ENCODE results near the gene BOLL. TPM values are rescaled to one million over a fixed set of nuclear protein-coding genes. Genes with fewer than 3 reads are reported as not detected.
A peak's percentile ranks its signal among the peaks of the same experiment; 100 is the strongest.
"Not testable (repeated sequence)": the region's sequence is repeated elsewhere in the genome, so short reads cannot be mapped to it uniquely, and the experiment has no call there.

The BOLL gene
- total and polyA plus RNA-seq, 3 experiments from 2014 or later = not detected

DNA sequence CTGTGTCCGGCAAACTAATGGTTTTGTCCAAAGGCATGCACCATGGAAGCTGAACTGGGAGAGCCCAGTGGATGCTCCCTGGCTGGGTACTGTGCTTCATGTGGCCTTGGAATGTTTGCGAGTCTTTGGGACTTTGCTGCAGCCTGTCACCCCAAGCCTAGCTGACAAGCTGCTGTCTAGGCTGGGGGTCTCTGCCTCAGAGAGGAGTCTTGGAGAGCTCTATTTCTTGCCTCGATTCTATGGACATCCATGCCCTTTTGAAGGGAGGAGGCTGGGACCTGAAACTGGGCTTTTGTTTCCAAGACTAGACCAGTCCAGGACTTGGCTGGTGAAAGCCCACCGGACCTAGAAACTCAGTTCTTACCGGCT is 78.3 kb downstream of the BOLL start:
- H3K4me1 ChIP-seq (ENCODE audit: insufficient read depth, low read length) = peaks cover 40% of the 10 kb centered on the region
- no peak for DNase-seq
- no peaks in the 10 kb centered on the region for H3K27me3 ChIP-seq (ENCODE audit: insufficient read depth, low read length, poor library complexity, severe bottlenecking)
- no peaks in the 10 kb centered on the region for H3K9me3 ChIP-seq (ENCODE audit: low read length)
- H3K27me3 Mint-ChIP-seq = no peaks in the 10 kb centered on the region
- H3K4me3 Mint-ChIP-seq = peak overlapping the region; percentile 86 to 95 (median 92)
- peaks cover 0 to 2% (median 0%) of the 10 kb centered on the region in 5 donors for H3K9me3 Mint-ChIP-seq
- peak overlapping the region; percentile 88 for H3K4me3 ChIP-seq (ENCODE audit: low read length)
- H3K27ac Mint-ChIP-seq = peak overlapping the region in 4 of 8 donors; percentile 89 to 94 (median 92)
- H3K36me3 ChIP-seq (ENCODE audit: insufficient read depth, low read length) = peaks cover 7% of the 10 kb centered on the region
- H3K4me1 Mint-ChIP-seq = peaks cover 43 to 66% (median 58%) of the 10 kb centered on the region in 3 donors
- H3K36me3 Mint-ChIP-seq = peaks cover 4 to 41% (median 4%) of the 10 kb centered on the region in 3 donors
- POLR2A ChIA-PET = interaction anchor here (2.4 to 2.8 kb wide), 2 partner anchors 191 to 207 kb away, joined by 13 to 15 read pairs; partner anchors contain the start of genes HSPD1, HSPE1 and MOB4
- no peak overlapping the region for H3K27ac ChIP-seq (ENCODE audit: low read depth, low read length)
- CTCF ChIA-PET = interaction anchor here (1.0 to 2.8 kb wide), 4 partner anchors 73 to 590 kb away, joined by 3 to 10 read pairs (median 4); partner anchors contain the start of genes HSPD1 and HSPE1

DNA sequence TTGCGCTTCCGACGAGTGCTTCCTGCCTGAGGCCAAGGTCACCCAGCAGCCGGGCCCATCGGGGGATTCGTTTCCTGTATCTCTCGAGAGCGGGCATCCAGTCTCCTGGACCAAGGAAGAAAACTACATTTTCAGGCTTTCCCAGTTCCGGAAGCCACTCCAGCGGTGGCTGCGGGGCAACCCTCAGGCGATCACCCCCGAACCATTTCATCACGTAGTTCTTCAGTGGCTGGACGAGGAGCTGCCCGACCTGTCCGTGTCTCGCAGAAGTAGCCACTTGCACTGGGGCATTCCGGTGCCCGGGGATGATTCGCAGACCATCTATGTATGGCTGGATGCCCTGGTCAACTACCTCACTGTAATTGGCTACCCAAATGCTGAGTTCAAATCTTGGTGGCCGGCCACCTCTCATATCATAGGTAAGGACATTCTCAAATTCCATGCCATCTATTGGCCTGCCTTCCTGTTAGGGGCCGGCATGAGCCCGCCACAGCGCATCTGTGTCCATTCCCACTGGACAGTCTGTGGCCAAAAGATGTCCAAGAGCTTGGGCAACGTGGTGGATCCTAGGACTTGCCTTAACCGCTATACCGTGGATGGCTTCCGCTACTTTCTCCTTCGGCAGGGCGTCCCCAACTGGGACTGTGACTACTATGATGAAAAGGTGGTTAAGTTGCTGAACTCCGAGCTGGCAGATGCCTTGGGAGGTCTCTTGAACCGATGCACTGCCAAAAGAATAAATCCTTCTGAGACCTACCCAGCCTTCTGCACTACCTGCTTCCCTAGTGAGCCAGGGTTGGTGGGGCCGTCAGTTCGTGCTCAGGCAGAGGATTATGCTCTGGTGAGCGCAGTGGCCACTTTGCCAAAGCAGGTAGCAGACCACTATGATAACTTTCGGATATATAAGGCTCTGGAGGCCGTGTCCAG is 78.9 kb downstream of the BOLL start:
- Mint-ChIP-seq H3K4me1 (peaks cover 41 to 60% (median 54%) of the 10 kb centered on the region in 3 donors), H3K27me3 (no peaks in the 10 kb centered on the region), H3K4me3 (peak overlapping the region; percentile 86 to 95 (median 92)), H3K9me3 (peaks cover 0 to 2% (median 0%) of the 10 kb centered on the region in 5 donors), H3K27ac (peak overlapping the region; percentile 86 to 99 (median 92)), H3K36me3 (peaks cover 4 to 35% (median 7%) of the 10 kb centered on the region in 3 donors)
- Histone ChIP-seq H3K4me3 (ENCODE audit: low read length) (peak overlapping the region; percentile 88), H3K9me3 (ENCODE audit: low read length) (no peaks in the 10 kb centered on the region), H3K36me3 (ENCODE audit: insufficient read depth, low read length) (peaks cover 7% of the 10 kb centered on the region), H3K27me3 (ENCODE audit: insufficient read depth, low read length, poor library complexity, severe bottlenecking) (no peaks in the 10 kb centered on the region), H3K4me1 (ENCODE audit: insufficient read depth, low read length) (peaks cover 40% of the 10 kb centered on the region), H3K27ac (ENCODE audit: low read depth, low read length) (peak overlapping the region; percentile 60)
- peak in 2 of 5 donors; percentile 3 to 13 for DNase-seq
- POLR2A ChIA-PET = interaction anchor here (0.5 to 2.8 kb wide), 6 partner anchors 178 to 908 kb away, joined by 3 to 15 read pairs (median 6); partner anchors contain the start of genes HSPD1, HSPE1 and MOB4
- CTCF ChIA-PET = interaction anchor here (1.0 to 2.8 kb wide), 6 partner anchors 73 to 590 kb away, joined by 3 to 10 read pairs (median 4); partner anchors contain the start of genes HSPD1 and HSPE1

- Histone ChIP-seq H3K4me3 (ENCODE audit: low read length) (peak within 1 kb of the TSS; percentile 88), H3K36me3 (ENCODE audit: insufficient read depth, low read length) (peaks cover 7% of the 10 kb centered on the region), H3K27me3 (ENCODE audit: insufficient read depth, low read length, poor library complexity, severe bottlenecking) (no peaks in the 10 kb centered on the region), H3K9me3 (ENCODE audit: low read length) (no peaks in the 10 kb centered on the region), H3K4me1 (ENCODE audit: insufficient read depth, low read length) (peaks cover 40% of the 10 kb centered on the region), H3K27ac (ENCODE audit: low read depth, low read length) (peak within 1 kb of the TSS; percentile 60)
- Mint-ChIP-seq H3K27me3 (no peaks in the 10 kb centered on the region), H3K36me3 (peaks cover 4 to 30% (median 14%) of the 10 kb centered on the region in 3 donors), H3K4me3 (peak within 1 kb of the TSS; percentile 86 to 95 (median 92)), H3K4me1 (peaks cover 39 to 57% (median 56%) of the 10 kb centered on the region in 3 donors), H3K9me3 (peaks cover 0 to 6% (median 0%) of the 10 kb centered on the region in 5 donors), H3K27ac (peak within 1 kb of the TSS; percentile 86 to 99 (median 94))
- peak; percentile 90 to 95 (median 91) for DNase-seq
- ChIA-PET POLR2A (interaction anchor here (0.5 to 2.8 kb wide), 11 partner anchors 11 to 907 kb away, joined by 3 to 15 read pairs (median 5); partner anchors contain the start of genes COQ10B, HSPD1, HSPE1 and MOB4), CTCF (interaction anchor here (1.0 to 2.8 kb wide), 4 partner anchors 74 to 205 kb away, joined by 3 to 10 read pairs (median 6); partner anchors contain the start of genes HSPD1, HSPE1 and MOB4)
Observed at GRCh38 chr2:197705121-197705911, 79.8 kb downstream of the BOLL start, which contains the start of gene MARS2. MARS2 (plus strand) TSS chr2:197705369; CDS start chr2:197705406, 37 bp downstream.

GRCh38 chr2:197704434-197705120 is 80.5 kb downstream of the BOLL start:
- Histone ChIP-seq H3K27me3 (ENCODE audit: insufficient read depth, low read length, poor library complexity, severe bottlenecking) (no peaks in the 10 kb centered on the region), H3K9me3 (ENCODE audit: low read length) (no peaks in the 10 kb centered on the region), H3K27ac (ENCODE audit: low read depth, low read length) (peak overlapping the region; percentile 58), H3K36me3 (ENCODE audit: insufficient read depth, low read length) (peaks cover under 1% of the 10 kb centered on the region), H3K4me3 (ENCODE audit: low read length) (peak overlapping the region; percentile 51), H3K4me1 (ENCODE audit: insufficient read depth, low read length) (peaks cover 40% of the 10 kb centered on the region)
- Mint-ChIP-seq H3K4me1 (peaks cover 33 to 49% (median 49%) of the 10 kb centered on the region in 3 donors), H3K36me3 (peaks cover 0 to 24% (median 14%) of the 10 kb centered on the region in 3 donors), H3K27me3 (no peaks in the 10 kb centered on the region), H3K9me3 (peaks cover 0 to 6% (median 0%) of the 10 kb centered on the region in 5 donors), H3K27ac (peak overlapping the region; percentile 86 to 99 (median 93)), H3K4me3 (peak overlapping the region; percentile 86 to 95 (median 90))
- ChIA-PET CTCF (interaction anchor here (1.0 to 2.8 kb wide), 4 partner anchors 74 to 204 kb away, joined by 3 to 10 read pairs (median 6); partner anchors contain the start of genes HSPD1, HSPE1 and MOB4), POLR2A (interaction anchor here (0.7 to 2.8 kb wide), 9 partner anchors 10 to 906 kb away, joined by 3 to 15 read pairs (median 5); partner anchors contain the start of genes COQ10B, HSPD1, HSPE1 and MOB4)
- DNase-seq = no peak

DNA sequence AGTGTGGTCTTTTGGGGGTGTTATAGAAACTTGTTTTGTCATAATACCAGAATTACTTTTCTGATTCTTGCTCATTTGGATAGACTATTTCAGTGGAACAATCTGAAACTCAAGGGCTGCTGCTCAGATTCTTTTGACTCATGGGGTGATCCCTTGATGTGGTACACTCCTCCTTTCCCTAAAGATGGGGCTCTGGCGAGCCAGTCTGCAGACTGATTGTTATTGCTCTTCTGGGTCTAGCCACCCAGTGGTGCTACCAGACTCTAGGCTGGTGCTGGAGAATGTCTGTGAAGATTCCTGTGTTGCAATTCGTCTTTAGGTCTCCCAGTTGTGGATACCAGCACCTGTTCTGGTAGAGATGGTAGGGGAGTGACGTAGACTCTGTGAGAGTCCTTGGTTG is 84.2 kb downstream of the BOLL start:
- H3K4me3 Mint-ChIP-seq = peak overlapping the region in 1 of 7 donors; percentile 28
- Histone ChIP-seq H3K27me3 (ENCODE audit: insufficient read depth, low read length, poor library complexity, severe bottlenecking) (no peaks in the 10 kb centered on the region), H3K36me3 (ENCODE audit: insufficient read depth, low read length) (no peaks in the 10 kb centered on the region), H3K27ac (ENCODE audit: low read depth, low read length) (no peak overlapping the region), H3K4me1 (ENCODE audit: insufficient read depth, low read length) (peaks cover 12% of the 10 kb centered on the region), H3K9me3 (ENCODE audit: low read length) (no peaks in the 10 kb centered on the region), H3K4me3 (ENCODE audit: low read length) (no peak overlapping the region)
- peaks cover 16 to 32% (median 29%) of the 10 kb centered on the region in 3 donors for H3K4me1 Mint-ChIP-seq
- peaks cover 0 to 6% (median 0%) of the 10 kb centered on the region in 5 donors for H3K9me3 Mint-ChIP-seq
- H3K27ac Mint-ChIP-seq = peak overlapping the region in 1 of 8 donors; percentile 2
- no peak for DNase-seq
- ChIA-PET CTCF (no interaction called here), POLR2A (no interaction called here)
- no peaks in the 10 kb centered on the region for H3K27me3 Mint-ChIP-seq
- H3K36me3 Mint-ChIP-seq = peaks cover 4 to 14% (median 10%) of the 10 kb centered on the region in 3 donors

GRCh38 chr2:197699724-197700123 is 85.4 kb downstream of the BOLL start:
- H3K27ac ChIP-seq (ENCODE audit: low read depth, low read length); CTCF ChIA-PET; H3K9me3 ChIP-seq (ENCODE audit: low read length); H3K4me1 ChIP-seq (ENCODE audit: insufficient read depth, low read length); H3K4me3 ChIP-seq (ENCODE audit: low read length); H3K27me3 ChIP-seq (ENCODE audit: insufficient read depth, low read length, poor library complexity, severe bottlenecking); H3K27me3 Mint-ChIP-seq; H3K4me3 Mint-ChIP-seq; H3K9me3 Mint-ChIP-seq; DNase-seq; H3K36me3 ChIP-seq (ENCODE audit: insufficient read depth, low read length); H3K27ac Mint-ChIP-seq; POLR2A ChIA-PET: not testable (repeated sequence)
- peaks cover 12 to 31% (median 30%) of the 10 kb centered on the region in 3 donors for H3K4me1 Mint-ChIP-seq
- peaks cover 0 to 14% (median 4%) of the 10 kb centered on the region in 3 donors for H3K36me3 Mint-ChIP-seq

DNA sequence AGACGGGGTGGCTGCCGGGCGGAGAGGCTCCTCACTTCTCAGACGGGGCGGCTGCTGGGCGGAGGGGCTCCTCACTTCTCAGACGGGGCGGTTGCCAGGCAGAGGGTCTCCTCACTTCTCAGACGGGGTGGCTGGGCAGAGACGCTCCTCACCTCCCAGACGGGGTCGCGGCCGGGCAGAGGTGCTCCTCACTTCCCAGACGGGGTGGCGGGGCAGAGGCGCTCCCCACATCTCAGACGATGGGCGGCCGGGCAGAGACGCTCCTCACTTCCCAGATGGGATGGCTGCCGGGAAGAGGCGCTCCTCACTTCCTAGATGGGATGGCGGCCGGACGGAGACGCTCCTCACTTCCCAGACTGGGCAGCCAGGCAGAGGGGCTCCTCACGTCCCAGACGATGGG is 88.5 kb downstream of the BOLL start:
- H3K4me3 Mint-ChIP-seq, POLR2A ChIA-PET: not testable (repeated sequence)

More for the DNA sequence above, 88.5 kb downstream of the BOLL start:
- H3K9me3 Mint-ChIP-seq; DNase-seq; H3K27ac Mint-ChIP-seq; H3K4me3 ChIP-seq (ENCODE audit: low read length); H3K27me3 Mint-ChIP-seq; H3K27me3 ChIP-seq (ENCODE audit: insufficient read depth, low read length, poor library complexity, severe bottlenecking); H3K9me3 ChIP-seq (ENCODE audit: low read length); H3K4me1 ChIP-seq (ENCODE audit: insufficient read depth, low read length); CTCF ChIA-PET; H3K27ac ChIP-seq (ENCODE audit: low read depth, low read length); H3K36me3 ChIP-seq (ENCODE audit: insufficient read depth, low read length): not testable (repeated sequence)
- Mint-ChIP-seq H3K4me1 (peaks cover 15 to 40% (median 39%) of the 10 kb centered on the region in 3 donors), H3K36me3 (peaks cover 1 to 13% (median 4%) of the 10 kb centered on the region in 3 donors)

All from CD8-positive, alpha-beta memory T cell (primary cell).